Mucosa of descending colon (tissue), 3 donors: ENCODE data around the gene HKDC1. TPM values are rescaled to one million over a fixed set of nuclear protein-coding genes. Genes with fewer than 3 reads are reported as not detected.

Source experiments
- ATAC-seq: fragments of 200-7000 bp; cut with Tn5 transposase; one replicate; pipeline ENCODE4 v1.9.1; 2020; ENCODE audit warnings: mild to moderate bottlenecking, moderate library complexity
- DNase-seq, 3 donors: peaks; one replicate each; pipeline ENCODE4 v3.0.0-alpha.2; 2020
- H3K36me3 ChIP-seq: fragments of 200-600 bp; one replicate; pipeline ENCODE4 v1.8.0; 2021; ENCODE audit warnings: low read depth, mild to moderate bottlenecking
- H3K4me1 ChIP-seq: fragments of 200-600 bp; one replicate; pipeline ENCODE4 v1.8.0; 2021; ENCODE audit warnings: low read depth, mild to moderate bottlenecking
- H3K4me3 ChIP-seq: fragments of 200-600 bp; one replicate; pipeline ENCODE4 v1.8.0; 2021; ENCODE audit warnings: mild to moderate bottlenecking
- H3K9me3 ChIP-seq: fragments of 200-600 bp; one replicate; pipeline ENCODE4 v1.8.0; 2021; ENCODE audit warnings: mild to moderate bottlenecking
- CTCF ChIP-seq: fragments of 200-600 bp; IDR thresholded peaks from one replicate; pipeline ENCODE4 v1.8.0; 2022; ENCODE audit warnings: antibody characterized with exemption, mild to moderate bottlenecking
- intact Hi-C, 2 donors: fragments of 100-400 bp; cut with DNase I in 1 of 2; cut with micrococcal nuclease in 1 of 2; formaldehyde crosslinking; loops; one replicate each; pipeline versions ENCODE4 v1.11.0 to v1.11.1; 2022; cut with DNase I, micrococcal nuclease
- total RNA-seq, 3 donors: library from RNA; stranded (reverse); fragmentation: NEBNext Ultra II Directional in 2 of 3; extraction: Animal tissue kit (Norgen Biotek cat#: 25700) in 2 of 3; gene quantifications; one replicate each; pipeline versions ENCODE4 v1.2.1 to v1.2.4, GENCODE V29; 2021 to 2023
- donor health status: DM: no; HTN: no; CAD: no; lungs with moderate emphysema.
- donor health status: DM: no; HTN: no; CAD: no.
- donor health status: DM: no; HTN: yes; CAD: no.

HKDC1 gene
- total RNA-seq, 3 donors from 2014 or later, result 20.2 to 31.2 (median 23.9) TPM

DNA sequence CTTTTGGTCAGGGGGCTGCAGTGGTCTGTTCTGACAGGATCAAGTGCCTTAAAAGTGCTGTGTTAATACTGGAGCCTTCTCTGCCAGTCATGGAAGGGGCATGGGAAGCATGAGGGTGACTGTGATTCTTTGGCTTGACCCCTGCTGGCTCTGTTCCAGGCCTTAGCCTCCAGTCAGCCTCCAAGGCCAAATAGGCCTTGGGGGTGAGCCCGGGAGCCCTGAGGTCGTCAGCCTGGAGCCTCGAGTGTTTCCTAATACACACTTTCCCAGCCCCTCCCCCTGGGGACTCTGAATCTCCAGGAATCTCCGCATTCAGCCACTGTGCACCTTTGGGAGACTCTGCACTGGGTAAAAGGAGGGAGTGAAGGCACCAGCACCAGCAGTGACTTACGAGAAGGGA lies 10.0 kb downstream of the HKDC1 start:
- Histone ChIP-seq H3K36me3 (no peaks in the 10 kb centered on the region), H3K4me3 (no peak overlapping the region), H3K4me1 (peaks cover 25% of the 10 kb centered on the region), H3K9me3 (no peaks in the 10 kb centered on the region)
- TF ChIP-seq CTCF, result no peak
- no peak for ATAC-seq
- intact Hi-C loops, result no loop called here
- no peak for DNase-seq

GRCh38 chr10:69232252-69232651 lies 12.1 kb downstream of the HKDC1 start:
- no peak for TF ChIP-seq CTCF
- Histone ChIP-seq H3K36me3 (no peaks in the 10 kb centered on the region), H3K4me3 (no peak overlapping the region), H3K9me3 (no peaks in the 10 kb centered on the region), H3K4me1 (peaks cover 22% of the 10 kb centered on the region)
- ATAC-seq (peak; percentile 51), DNase-seq (no peak)
- intact Hi-C loops, result no loop called here

DNA sequence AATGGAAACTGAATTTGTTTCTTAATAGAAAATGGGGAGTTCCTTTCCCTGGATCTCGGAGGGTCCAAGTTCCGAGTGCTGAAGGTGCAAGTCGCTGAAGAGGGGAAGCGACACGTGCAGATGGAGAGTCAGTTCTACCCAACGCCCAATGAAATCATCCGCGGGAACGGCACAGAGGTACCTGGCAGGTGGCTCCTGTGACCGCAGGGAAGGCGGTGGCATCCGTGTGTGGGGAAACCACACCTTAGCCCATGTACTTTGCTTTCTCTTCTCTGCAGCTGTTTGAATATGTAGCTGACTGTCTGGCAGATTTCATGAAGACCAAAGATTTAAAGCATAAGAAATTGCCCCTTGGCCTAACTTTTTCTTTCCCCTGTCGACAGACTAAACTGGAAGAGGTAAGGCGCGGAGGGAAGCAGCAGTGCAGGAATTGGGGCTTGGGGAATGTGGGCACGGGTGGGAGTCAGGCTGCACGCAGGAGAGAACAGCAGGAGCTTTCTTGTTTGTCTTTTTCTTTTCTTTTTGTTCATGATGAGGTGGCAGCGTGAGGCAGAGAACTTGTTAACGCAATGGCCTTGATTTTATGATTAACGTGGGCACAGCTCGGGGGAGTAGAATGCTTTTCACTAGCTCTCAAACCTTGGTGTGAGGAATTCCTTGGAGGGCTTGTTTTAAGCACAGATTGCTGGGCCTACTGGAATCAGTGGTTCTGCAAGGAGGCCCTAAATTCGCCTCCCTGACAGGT lies 12.8 kb downstream of the HKDC1 start:
- DNase-seq (peak; percentile 70 to 83 (median 77)), ATAC-seq (peak; percentile 76)
- peaks cover 22% of the 10 kb centered on the region for H3K4me1 ChIP-seq
- intact Hi-C loops, result no loop called here
- no peak for TF ChIP-seq CTCF
- H3K4me3 ChIP-seq, result no peak overlapping the region
- no peaks in the 10 kb centered on the region for H3K36me3 ChIP-seq
- H3K9me3 ChIP-seq, result no peaks in the 10 kb centered on the region

DNA sequence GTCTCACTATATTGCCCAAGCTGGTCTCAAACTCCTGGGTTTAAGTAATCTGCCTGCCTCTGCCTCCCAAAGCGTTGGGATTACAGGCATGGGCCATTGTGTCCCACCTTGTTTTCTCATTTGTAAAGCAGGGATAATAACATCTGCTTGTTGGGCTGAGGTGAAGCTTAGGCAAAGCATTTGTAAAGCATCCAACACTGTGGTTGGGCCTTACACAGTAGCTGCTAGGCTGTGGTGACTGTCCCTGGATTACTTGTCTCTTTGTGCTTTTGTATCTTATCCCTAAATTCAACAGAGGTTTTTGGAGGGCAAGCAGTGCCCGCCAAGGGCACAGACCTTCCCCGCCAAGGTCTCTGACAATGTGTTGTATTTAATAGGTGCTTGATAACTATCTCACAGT lies 14.3 kb downstream of the HKDC1 start:
- Histone ChIP-seq H3K4me1 (peaks cover 16% of the 10 kb centered on the region), H3K36me3 (no peaks in the 10 kb centered on the region), H3K9me3 (no peaks in the 10 kb centered on the region), H3K4me3 (no peak overlapping the region)
- TF ChIP-seq CTCF, result no peak
- intact Hi-C loops, result no loop called here
- ATAC-seq (no peak), DNase-seq (no peak)

DNA sequence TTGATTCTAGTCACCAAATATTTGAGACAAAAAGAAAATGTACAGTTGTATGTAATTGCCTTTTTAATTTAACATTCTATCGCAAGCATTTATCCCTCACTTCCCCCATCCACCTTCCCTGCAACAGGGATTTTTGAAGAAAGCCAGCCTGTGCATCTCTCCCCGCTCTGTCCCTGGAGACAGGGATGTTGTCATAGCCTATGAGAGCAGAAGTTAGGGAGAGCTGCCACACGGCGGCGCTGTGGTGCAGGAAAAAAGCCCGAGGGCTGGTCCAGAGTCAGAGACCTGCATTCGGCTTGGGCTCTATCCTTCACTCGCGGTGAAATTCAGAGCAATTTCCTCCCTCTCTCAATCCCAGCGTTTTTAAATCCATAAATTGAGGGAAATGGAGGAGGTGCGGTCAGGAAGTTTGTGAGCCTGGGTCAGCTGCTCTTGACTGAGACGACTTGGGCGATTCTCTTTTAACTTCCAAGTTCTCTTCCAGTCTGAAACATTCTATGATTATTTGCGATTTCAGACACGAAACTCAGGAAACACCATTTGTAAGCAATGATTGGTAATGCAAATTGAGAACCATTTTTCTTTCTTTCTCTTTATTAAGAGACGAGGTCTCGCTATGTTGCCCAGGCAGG lies 17.5 kb downstream of the HKDC1 start:
- H3K36me3 ChIP-seq, result no peaks in the 10 kb centered on the region
- intact Hi-C loops, result loop anchor here (5.0 kb wide), 2 partner anchors 155 to 270 kb away; no protein-coding TSS in a partner anchor
- no peaks in the 10 kb centered on the region for H3K9me3 ChIP-seq
- DNase-seq, result peak; percentile 86 to 94 (median 93)
- no peak overlapping the region for H3K4me3 ChIP-seq
- peak; percentile 65 for TF ChIP-seq CTCF
- peaks cover 5% of the 10 kb centered on the region for H3K4me1 ChIP-seq
- peak; percentile 90 for ATAC-seq
